Measurements from ENCODE around the gene DNAH9.

DNA sequence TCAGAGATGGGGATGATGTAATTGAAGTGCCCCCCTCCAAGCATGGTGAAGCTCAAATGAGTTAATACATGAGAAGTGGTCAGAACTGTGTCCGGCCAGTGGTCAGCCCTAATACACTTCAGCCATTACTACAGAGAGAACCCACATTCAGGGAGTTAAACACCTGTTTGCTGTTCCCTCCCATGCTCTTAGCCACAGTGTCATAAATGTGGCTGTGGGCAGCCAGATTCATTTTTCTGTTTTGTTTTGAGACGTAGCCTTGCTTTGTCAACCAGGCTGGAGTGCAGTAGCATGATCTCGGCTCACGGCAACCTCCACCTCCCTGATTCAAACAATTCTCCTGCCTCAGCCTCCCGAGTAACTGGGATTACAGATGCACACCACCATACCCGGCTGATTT, 139.9 kb downstream of the DNAH9 start:
- TF ChIP-seq POLR2A (IDR thresholded peaks at IDR 0.05; ENCODE audit: low read depth, low read length) = no peak
- TF ChIP-seq POLR2AphosphoS5 (IDR thresholded peaks at IDR 0.05; ENCODE audit: low read depth, low read length) = no peak
- TF ChIP-seq TAF1 (IDR thresholded peaks at IDR 0.05; ENCODE audit: borderline replicate concordance, low read depth, low read length) = no peak
